Chondrocyte (in vitro differentiated cells): Measurements from ENCODE around the gene TMEM19. TPM values are rescaled to one million over a fixed set of nuclear protein-coding genes. Genes with fewer than 3 reads are reported as not detected.

ENCODE experiments used
- DNase-seq: peaks from one replicate; pipeline ENCODE4 v3.0.0; 2021; ENCODE audit warnings: mixed read lengths, low spot score
- H3K27ac Mint-ChIP-seq: one replicate; pipeline ENCODE4 v1.8.0; 2021; ENCODE audit warnings: mild to moderate bottlenecking, moderate library complexity, mixed read lengths; ENCODE audit not compliant: unreplicated experiment
- H3K27me3 Mint-ChIP-seq: 2 replicates; pipeline ENCODE4 v1.8.0; 2021; ENCODE audit warnings: low read depth, mixed read lengths
- H3K36me3 Mint-ChIP-seq: 2 replicates; pipeline ENCODE4 v1.8.0; 2021; ENCODE audit warnings: low read depth, mixed read lengths
- H3K4me1 Mint-ChIP-seq: 2 replicates; pipeline ENCODE4 v1.8.0; 2021; ENCODE audit warnings: low read depth, mild to moderate bottlenecking, mixed read lengths
- H3K4me3 Mint-ChIP-seq: one replicate; pipeline ENCODE4 v1.8.0; 2021; ENCODE audit warnings: mild to moderate bottlenecking, moderate library complexity, mixed read lengths; ENCODE audit not compliant: unreplicated experiment
- H3K9me3 Mint-ChIP-seq: 2 replicates; pipeline ENCODE4 v1.8.0; 2021; ENCODE audit warnings: low read depth, mixed read lengths
- CTCF ChIP-seq: fragments of 200-600 bp; sonication (generic); IDR thresholded peaks from 2 replicates; pipeline ENCODE4 v1.5.0; 2021; ENCODE audit warnings: antibody characterized with exemption, mild to moderate bottlenecking, moderate library complexity
- total RNA-seq: library from RNA; stranded (reverse); gene quantifications from 3 replicates; pipeline ENCODE4 v1.2.1, GENCODE V29; 2021

TMEM19 gene
- total RNA-seq, 1 donor from 2014 or later, result 27.5 TPM

GRCh38 chr12:71737197-71737596 lies 51.3 kb downstream of the TMEM19 start:
- Mint-ChIP-seq H3K9me3 (no peaks in the 10 kb centered on the region), H3K4me3 (no peak overlapping the region), H3K4me1 (no peaks in the 10 kb centered on the region), H3K27ac (no peak overlapping the region), H3K27me3 (no peaks in the 10 kb centered on the region), H3K36me3 (no peaks in the 10 kb centered on the region)
- DNase-seq, result no peak
- no peak for TF ChIP-seq CTCF

DNA sequence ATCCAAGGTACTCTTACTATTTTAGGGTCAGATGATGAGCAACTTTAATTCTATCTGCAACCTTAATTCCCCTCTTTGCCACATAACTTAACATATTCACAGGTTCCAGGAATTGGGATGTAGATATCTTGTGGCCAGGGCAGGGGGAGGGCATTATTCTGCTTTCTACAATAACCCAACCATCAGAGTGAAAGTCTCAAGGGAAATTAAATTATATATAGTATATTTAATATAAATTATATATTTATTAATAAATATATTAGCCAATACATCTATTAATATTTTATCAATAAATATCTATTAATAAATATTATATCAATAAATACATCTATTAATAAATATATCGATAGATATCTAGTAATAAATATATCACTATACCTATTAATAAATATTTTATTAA lies 57.1 kb downstream of the TMEM19 start:
- no peaks in the 10 kb centered on the region for H3K36me3 Mint-ChIP-seq
- H3K27me3 Mint-ChIP-seq, result no peaks in the 10 kb centered on the region
- TF ChIP-seq CTCF, result no peak
- DNase-seq, result no peak
- no peaks in the 10 kb centered on the region for H3K4me1 Mint-ChIP-seq
- H3K9me3 Mint-ChIP-seq, result no peaks in the 10 kb centered on the region
- H3K27ac Mint-ChIP-seq, result no peak overlapping the region
- H3K4me3 Mint-ChIP-seq, result no peak overlapping the region

DNA sequence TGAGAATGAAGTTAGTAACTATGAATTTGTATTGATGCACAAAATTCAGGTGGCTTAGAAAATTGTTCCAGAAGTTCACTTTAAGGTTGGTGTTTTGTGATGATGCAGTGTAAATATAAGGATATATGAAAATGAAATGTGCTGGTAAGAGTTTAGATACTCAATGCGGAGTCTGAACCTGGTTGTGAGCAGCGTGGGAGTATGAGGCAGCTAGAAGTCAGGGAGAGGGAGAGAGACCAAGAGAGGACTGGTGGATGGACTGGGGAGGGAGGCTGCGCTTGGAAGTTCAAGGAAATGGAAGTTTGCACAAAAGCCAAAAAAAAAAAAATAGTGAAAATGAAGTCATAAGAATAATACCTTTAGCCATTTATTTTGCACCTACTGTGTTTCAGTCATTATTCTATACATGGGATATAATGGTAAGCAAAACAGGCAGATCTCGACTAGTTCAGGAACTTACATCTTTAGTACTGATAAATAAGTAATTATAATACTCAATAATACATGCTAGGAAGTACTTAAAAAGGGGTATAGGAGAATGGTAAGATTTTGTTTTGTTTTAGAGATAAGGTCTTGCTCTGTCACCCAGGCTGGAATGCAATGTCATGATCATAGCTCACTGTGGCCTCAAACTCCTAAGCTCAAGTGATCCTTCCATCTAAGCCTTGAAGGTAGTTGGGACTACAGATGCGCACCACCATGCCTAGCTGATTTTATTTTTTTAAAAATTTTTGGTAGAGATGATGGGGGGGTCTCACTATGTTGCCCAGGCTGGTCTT lies 58.8 kb downstream of the TMEM19 start:
- Mint-ChIP-seq H3K9me3 (no peaks in the 10 kb centered on the region), H3K27ac (no peak overlapping the region), H3K4me3 (no peak overlapping the region), H3K4me1 (no peaks in the 10 kb centered on the region), H3K27me3 (peaks cover 13% of the 10 kb centered on the region), H3K36me3 (no peaks in the 10 kb centered on the region)
- no peak for TF ChIP-seq CTCF
- no peak for DNase-seq

GRCh38 chr12:71746974-71747611 lies 61.2 kb downstream of the TMEM19 start:
- DNase-seq, result no peak
- Mint-ChIP-seq H3K9me3 (no peaks in the 10 kb centered on the region), H3K4me1 (no peaks in the 10 kb centered on the region), H3K27me3 (peaks cover 17% of the 10 kb centered on the region), H3K36me3 (no peaks in the 10 kb centered on the region), H3K4me3 (no peak overlapping the region), H3K27ac (no peak overlapping the region)
- peak; percentile 94 for TF ChIP-seq CTCF

GRCh38 chr12:71748081-71748850 lies 62.4 kb downstream of the TMEM19 start:
- peaks cover 17% of the 10 kb centered on the region for H3K27me3 Mint-ChIP-seq
- no peaks in the 10 kb centered on the region for H3K36me3 Mint-ChIP-seq
- no peak overlapping the region for H3K27ac Mint-ChIP-seq
- H3K9me3 Mint-ChIP-seq, result no peaks in the 10 kb centered on the region
- TF ChIP-seq CTCF, result no peak
- no peak overlapping the region for H3K4me3 Mint-ChIP-seq
- no peaks in the 10 kb centered on the region for H3K4me1 Mint-ChIP-seq
- DNase-seq, result no peak
